ENCODE measurements around the gene IL6R.

The IL6R gene

DNA sequence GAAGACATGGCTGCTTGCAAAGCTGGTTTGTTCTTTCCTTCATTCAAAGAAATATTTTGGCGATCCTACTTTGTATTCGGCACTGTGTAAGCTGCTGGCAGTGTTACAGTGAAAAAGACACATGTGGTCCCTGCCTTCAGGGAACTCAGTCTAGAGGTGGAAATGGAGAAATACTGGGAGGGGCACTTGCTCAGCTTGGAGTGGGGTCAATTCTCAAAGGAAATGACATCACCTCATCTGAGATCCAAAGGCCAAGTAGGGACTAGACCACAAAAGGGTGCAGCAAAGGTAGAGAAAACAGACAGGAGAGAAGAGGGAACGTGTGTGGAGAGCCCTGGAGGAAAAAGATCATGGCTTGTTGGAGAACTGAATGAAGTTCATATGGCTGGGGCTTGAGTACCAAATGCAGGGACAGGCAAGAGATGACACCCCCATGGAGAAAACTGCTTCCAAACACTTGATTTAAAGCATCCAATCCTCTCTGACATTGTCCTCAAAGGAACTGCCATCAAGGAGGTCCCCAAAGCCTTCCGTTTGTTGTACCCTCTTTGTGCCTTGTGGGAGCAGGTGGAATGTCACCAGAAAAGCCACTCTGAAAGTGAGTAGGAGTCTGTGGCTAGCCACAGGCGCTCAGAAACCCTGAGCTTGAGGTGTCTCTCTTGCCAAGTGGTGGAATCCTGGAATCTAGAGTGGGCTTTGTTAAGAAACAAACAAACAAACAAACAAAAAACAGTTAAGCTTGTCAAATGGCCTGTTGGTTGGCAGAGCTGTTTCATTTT is 48.6 kb downstream of the IL6R start:
- FAIRE-seq: no peak

DNA sequence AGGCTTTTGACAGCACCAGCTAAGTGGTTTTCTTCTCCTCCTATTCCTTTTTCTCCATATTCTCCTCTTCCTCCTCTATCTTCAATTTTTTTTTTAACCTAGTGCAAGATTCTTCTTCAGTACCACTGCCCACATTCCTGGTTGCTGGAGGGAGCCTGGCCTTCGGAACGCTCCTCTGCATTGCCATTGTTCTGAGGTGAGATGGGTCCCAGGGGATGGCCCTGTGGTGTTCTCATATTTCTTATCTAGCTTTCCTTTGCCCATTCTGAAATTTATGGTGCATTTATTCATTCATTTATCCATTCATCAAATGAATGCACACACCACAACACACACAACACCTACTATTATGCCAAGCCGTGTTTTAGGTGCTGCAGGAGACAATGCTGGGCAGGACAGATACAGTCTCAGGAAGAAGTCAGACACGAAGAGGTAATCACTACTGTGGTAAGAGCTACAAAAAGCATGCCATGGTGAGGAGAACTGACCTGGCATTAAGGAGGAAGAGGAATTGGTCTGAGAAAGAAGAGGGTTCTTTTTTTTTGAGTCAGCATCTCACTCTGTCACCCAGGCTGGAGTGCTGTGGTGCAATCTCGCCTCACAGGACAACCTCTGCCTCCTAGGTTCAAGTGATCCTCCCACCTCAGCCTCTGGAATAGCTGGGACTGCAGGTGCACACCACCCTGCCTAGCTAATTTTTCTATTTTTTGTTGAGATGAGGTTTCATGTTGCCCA is 49.4 kb downstream of the IL6R start:
- no peak for FAIRE-seq

DNA sequence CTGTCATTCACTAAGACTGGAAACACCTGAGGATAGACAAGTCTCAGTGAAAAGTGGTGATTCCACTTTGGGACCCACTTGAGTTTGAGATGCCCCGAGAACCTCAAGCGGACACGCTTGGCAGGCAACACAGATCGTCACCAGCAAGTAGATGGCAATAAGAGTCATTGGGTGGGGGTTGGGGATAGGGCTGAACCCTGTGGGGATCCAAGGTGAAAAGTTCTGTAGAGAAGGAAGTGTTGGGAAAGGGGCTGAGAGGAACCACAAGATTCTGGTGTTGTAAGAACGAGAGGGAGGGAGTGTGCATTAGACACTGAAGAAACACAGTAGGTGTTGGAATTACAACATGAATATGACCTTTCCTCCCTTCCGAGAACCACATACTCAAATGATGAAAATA is 51.5 kb downstream of the IL6R start:
- FAIRE-seq: no peak

DNA sequence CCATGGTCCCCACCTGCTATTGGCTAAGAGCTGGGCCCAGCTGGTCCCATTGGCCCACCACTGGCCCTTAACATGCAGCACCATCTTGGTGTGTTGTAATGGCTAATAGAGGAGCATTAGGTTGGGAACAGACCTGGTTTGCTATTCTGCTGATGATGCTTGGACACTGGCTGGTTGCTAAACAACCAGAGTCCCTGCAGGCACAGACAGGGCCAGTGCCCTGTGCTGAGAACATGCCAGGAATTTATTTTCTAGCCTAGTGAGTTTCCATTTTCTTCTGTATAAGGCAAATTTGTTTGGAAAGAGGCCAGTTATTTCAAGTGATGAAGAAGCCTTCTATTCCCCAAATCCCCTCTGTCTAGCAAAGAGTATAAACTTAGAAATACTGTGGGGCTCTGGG is 53.9 kb downstream of the IL6R start:
- no peak for FAIRE-seq

DNA sequence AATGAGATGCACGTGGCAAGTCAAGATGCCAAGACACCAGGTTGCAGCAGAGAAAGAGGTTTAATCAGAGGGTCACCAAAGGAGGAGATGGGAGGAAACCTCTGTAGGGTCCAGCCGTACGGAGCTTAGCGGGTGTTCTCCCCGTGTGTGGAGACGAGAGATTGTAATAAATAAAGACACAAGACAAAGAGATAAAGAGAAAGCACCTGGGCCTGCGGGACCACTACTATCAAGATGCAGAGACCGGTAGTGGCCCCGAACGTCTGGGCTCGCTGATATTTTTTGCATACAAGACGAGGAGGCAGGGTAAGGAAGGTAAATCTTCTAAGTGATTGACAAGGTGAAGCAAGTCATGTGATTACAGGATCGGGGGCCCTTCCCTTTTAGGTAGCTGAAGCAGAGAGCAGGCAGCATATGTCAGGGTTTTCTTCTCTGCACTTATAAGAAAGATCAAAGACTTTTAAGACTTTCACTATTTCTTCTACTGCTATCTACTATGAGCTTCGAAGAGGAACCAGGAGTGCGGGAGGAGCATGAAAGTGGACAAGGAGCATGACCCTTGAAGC is 55.6 kb downstream of the IL6R start:
- FAIRE-seq: no peak

DNA sequence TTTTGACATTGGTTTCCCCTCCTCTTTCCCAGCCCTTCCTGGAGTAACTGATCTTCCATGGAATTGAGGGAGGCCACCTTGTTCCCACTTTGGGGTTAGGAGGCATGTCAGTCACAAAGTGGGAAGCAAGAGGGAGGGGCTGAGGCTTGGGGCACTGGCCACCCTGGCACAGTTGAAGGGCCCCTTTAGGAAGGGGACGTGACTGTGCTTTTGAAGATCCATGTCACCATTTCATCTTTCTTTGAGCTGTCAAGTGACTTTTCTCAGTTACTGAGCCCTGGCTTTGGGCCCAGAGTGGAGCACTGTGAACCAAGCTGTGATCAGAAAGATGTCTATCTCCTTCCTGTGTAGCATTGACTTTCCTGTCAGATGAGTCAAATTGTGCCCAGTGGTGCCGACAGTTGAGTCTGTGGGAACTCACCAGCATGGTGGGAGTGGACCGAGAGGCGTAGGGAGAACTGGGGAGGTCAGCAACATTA is 58.4 kb downstream of the IL6R start:
- FAIRE-seq: no peak

DNA sequence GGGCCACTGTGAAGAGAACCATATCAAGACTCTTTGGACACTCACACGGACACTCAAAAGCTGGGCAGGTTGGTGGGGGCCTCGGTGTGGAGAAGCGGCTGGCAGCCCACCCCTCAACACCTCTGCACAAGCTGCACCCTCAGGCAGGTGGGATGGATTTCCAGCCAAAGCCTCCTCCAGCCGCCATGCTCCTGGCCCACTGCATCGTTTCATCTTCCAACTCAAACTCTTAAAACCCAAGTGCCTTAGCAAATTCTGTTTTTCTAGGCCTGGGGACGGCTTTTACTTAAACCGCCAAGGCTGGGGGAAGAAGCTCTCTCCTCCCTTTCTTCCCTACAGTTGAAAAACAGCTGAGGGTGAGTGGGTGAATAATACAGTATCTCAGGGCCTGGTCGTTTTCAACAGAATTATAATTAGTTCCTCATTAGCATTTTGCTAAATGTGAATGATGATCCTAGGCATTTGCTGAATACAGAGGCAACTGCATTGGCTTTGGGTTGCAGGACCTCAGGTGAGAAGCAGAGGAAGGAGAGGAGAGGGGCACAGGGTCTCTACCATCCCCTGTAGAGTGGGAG is 60.6 kb downstream of the IL6R start:
- no peak for FAIRE-seq

DNA sequence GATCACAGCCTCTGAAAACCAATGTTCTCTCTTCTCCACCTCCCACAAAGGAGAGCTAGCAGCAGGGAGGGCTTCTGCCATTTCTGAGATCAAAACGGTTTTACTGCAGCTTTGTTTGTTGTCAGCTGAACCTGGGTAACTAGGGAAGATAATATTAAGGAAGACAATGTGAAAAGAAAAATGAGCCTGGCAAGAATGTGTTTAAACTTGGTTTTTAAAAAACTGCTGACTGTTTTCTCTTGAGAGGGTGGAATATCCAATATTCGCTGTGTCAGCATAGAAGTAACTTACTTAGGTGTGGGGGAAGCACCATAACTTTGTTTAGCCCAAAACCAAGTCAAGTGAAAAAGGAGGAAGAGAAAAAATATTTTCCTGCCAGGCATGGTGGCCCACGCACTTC is 61.1 kb downstream of the IL6R start:
- no peak for FAIRE-seq

DNA sequence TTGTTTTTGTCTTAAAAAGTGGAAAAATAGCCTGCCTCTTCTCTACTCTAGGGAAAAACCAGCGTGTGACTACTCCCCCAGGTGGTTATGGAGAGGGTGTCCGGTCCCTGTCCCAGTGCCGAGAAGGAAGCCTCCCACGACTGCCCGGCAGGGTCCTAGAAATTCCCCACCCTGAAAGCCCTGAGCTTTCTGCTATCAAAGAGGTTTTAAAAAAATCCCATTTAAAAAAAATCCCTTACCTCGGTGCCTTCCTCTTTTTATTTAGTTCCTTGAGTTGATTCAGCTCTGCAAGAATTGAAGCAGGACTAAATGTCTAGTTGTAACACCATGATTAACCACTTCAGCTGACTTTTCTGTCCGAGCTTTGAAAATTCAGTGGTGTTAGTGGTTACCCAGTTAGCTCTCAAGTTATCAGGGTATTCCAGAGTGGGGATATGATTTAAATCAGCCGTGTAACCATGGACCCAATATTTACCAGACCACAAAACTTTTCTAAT is 61.8 kb downstream of the IL6R start:
- FAIRE-seq: no peak

DNA sequence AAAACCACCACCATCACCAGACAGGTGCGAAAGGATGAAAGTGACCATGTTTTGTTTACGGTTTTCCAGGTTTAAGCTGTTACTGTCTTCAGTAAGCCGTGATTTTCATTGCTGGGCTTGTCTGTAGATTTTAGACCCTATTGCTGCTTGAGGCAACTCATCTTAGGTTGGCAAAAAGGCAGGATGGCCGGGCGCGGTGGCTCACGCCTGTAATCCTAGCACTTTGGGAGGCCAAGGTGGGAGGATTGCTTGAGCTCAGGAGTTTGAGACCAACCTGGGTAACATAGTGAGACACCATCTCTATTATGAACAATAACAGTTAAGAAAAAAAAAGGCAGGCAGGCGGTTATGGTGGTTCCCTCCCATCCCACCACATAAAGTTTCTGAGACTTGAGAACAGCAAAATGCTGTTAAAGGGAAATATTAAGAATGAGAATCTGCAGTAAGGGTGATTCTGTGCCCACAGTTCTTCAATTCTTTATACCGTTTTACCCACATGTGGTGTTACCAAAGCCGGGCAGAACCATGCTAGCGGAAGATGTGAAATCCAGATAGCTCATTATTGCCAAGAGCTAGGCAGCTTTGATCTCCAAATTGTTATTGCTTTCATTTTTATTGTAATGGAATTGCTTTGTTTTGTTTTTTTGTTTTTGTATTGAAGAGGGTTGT is 62.4 kb downstream of the IL6R start:
- FAIRE-seq: no peak

DNA sequence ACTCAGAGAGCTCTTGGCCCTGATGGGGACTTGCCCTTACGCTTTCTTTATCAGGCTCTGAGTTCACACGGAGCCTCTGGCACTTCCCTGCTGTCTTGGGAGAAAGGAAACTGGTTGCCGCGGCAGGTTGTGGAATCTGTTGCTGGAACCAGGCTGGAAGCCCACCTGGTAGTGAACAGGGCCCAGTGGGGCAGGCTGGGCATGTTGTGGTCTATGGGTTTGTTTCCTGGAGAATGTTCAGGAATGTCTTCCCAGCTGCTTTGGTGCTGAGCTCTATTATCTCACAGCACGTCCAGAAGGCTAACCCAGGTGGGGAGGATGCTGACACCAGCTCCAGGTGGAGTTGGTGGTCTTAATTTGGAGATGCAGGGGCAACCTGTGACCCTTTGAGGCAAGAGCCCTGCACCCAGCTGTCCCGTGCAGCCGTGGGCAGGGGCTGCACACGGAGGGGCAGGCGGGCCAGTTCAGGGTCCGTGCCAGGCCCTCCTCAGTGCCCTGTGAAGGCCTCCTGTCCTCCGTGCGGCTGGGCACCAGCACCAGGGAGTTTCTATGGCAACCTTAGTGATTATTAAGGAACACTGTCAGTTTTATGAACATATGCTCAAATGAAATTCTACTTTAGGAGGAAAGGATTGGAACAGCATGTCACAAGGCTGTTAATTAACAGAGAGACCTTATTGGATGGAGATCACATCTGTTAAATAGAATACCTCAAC is 63.5 kb downstream of the IL6R start:
- no peak for FAIRE-seq

DNA sequence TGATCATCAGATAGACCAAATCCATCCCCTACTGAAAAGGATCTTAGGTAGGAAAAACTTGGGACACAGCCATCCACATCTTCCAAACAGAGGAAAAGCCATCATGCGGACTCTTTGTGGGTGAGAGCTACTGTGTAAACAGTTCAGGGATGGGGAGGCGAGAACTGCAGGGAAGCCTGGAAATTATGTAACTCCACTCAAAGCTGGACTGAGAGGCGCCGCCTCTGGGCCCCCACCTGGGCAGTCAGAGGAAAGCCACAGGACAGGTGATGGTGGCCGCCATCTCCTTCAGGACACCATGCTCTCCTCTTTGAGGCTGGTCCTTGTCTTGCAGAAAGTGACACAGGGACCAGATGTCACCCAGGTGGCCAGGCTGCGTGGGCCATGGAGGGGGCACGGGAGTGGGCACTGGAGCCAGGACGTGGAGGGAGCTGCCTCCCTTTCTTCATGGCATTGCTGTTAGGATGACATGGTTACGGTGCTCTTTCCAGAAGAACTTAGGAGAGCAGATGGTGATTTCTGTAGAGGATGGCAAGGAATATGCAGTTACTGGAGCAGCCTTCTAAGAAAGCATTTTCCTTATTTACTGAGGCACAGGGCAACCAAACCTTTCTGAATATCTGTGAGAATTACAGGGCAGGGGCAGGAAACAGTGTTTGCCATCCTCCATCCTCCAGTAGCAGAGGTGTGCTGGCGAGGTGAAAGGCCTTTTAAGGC is 64.9 kb downstream of the IL6R start:
- FAIRE-seq: no peak

DNA sequence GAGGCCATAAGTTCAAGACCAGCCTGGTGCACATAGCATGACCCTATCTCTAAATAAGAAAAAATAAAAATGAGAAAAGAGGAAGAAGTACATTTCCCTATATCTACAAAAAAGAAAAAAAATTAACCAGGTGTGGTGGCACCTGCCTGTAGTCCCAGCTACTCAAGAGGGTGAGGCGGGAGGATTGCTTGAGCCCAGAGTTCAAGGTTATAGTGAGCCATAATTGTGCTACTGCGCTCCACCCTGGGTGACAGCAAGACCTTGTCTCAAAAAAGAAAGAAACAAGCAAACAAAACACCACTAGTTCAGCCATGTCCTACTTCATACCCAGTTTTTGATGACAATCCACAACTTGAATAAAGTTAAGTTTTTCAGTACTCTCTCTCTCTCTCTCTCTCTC is 66.2 kb downstream of the IL6R start:
- FAIRE-seq: no peak

DNA sequence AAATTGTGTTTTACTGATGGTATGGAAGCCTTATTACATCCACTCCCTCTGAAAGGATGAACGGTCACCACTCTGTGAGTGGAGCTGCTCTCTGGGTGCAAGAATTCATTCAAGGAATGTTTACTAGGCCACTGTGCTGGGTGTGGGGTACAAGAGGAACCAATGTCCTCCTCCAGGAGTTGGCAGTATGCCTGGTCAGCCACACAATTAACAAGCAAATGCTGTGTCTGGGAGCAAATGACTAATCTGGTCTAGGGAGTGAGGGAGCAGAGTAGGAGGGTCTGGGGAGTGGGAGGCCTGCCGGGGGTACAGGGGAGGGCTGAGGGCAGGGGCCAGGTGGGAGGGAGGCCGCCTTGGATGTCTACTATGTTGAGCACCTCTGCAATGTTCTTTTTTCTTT is 69.7 kb downstream of the IL6R start:
- FAIRE-seq: no peak

DNA sequence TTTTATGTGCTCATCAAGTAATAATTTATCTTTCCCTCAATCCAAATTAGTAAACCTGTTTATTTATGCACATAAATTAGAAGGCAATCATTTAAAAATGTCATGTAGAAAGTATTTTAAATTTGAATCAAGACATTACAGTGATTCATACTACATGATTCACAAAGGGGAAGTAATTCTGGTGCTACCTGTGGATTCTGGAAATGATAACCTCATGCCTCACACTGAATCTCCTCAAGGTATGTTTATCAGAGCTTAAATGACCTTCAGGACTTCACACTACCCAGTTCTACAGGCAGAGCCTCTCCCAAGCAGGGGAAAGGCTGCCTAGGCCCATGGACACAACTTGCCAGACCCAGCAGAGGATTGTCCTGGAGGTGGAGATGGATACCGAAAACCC is 71.6 kb downstream of the IL6R start:
- FAIRE-seq: no peak

DNA sequence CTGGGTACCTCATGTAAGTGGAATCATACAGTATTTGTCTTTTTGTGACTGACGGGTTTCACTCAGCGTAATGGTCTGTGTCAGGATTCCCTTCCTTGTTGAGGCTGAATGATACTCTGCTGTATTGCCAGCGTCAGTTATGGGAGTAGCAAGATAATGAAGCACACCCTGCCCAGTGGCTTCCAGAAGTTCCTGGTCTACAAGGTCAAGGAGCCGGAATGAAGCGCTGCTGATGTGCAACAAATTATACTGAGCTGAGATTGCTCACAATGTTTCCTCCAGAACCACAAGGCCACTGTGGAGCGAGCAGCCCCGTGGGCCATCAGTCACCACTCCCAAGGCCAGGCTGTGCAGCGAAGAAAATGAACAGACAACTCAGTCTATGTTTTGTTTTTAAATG is 72.9 kb downstream of the IL6R start:
- FAIRE-seq: no peak

DNA sequence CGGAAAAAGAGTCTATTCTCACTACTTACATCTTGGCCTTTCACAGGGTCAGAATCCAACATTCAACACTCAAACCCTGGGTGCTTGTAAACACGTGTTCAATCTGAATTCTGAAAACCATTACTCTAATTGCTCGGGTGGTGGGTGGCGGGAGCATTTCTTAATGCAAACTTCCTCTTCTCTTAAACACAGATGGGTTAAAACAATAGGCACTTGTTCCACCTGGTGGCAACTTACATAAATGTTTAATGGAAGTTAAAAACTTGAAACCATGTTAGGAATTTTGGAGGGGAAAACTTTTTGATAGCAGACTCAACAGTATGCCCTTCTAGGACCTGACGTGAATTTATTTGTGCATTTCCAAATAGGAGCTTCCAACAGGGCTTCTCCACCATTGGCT is 73.5 kb downstream of the IL6R start:
- no peak for FAIRE-seq

DNA sequence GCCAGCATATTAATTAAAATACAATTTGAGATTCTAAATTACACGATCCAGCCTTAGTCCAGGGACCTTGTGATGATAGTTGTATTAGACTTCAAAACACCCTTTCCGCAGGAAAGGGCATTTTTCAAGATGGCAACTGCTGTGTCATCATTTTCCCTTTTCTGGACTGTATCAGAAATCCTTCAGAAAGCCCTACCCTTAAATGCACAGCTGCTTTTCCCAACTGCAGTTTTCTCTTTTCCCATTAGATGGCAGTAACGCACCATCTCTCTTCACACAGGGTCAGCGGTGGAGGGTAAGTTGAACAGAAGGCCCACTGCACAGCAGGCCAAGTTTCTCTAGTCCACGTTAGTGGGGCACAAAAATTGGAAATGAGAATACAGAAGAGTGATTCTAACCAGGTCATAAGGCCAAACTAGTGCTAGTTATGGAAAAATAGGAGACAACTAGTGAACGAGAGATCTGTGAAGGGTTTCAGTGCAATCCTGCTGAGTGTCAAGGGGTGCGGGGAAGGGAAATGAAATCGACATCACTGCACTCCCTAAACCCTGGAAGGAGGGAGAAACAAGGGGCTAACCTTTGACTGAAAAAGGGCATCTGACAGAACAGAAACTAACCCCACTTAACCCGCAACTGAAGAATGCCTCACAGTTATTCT is 74.8 kb downstream of the IL6R start:
- FAIRE-seq: peak; percentile 91

DNA sequence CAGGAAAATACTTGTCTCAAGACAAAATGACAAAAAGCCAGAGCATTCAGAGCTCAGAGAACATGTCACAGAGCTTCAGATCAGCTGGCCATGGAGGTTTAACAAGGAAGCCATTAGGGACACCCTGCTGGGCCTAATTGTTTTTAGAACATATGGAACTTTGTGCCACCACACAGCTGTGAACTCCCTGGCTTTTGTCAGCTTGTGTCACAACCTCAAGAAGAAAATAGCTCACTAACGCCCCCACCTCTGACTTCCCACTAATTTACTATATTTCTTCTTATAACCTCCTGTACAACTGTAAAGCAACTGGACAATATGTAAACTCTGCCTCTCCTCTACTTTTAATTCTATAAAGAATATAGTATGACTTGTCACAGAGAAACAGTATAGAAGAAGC is 75.9 kb downstream of the IL6R start:
- FAIRE-seq: no peak

DNA sequence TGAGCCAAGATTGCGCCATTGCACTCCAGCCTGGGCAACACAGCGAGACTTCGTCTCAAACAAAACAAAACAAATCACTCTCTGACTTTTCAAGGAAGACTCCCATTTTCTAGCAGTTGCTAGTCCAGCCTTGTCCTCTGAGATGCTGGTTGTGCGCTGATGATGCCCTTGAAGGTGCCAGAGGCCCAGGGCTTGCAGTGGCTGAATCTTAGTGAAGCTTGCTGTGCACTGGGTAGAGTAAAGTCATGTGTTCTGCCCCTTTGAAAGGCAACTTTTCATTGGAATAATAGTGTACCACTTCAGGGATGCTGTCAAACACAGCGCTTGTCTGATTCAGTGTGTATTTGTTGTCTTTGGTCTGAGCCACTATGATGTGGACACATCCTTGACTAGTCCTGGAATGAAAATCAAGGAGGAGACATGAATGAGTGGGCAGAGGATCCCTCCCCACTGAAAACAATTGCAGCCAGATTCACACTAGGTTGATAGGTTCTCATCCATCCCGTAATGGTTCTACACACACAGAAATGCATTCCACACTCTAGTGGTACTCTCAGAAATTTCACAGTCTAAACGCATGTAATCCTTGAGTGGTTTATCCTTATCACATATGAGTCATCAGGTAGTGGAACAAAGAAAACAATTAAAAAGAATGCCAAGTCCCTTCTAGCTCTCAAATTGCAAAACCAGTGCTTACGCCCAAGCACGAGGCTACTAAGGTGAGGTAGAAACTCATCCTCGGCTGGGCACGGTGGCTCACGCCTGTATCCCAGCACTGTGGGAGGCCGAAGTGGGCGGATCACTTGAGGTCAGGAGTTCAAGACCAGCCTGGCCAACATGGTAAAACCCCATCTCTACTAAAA is 79.0 kb downstream of the IL6R start:
- no peak for FAIRE-seq
